ENCODE results near the gene BACH1.

The BACH1 gene

DNA sequence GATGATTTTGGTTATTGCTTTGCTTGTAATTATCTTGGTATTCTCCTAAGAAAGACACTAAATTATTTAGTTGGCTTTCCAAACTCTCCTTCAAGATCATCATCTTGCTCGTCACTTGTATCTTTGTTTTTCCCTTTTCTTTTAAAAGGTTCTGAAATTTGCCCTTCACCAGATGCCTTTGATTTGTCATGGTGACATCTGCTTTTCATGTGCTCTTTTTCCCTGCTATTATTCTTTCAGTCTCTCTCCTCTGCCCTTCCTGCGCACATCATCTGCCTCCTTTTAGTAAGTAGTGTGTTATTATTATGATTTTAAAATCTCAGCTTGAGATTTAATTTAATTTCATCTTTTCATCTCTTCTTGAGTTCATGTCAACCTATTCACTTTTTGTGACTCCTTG is 92.1 kb downstream of the BACH1 start:
- TF ChIP-seq RAD21 (IDR thresholded peaks at IDR 0.05; ENCODE audit: low read depth) (no peak), EP300 (IDR thresholded peaks at IDR 0.05; ENCODE audit: borderline replicate concordance) (no peak), TAF1 (IDR thresholded peaks at IDR 0.05; ENCODE audit: low read depth) (no peak), REST (IDR thresholded peaks at IDR 0.05; ENCODE audit: low read depth) (no peak), YY1 (IDR thresholded peaks at IDR 0.05; ENCODE audit: low read depth) (no peak), EGR1 (IDR thresholded peaks at IDR 0.05) (no peak), TEAD4 (IDR thresholded peaks at IDR 0.05) (no peak), CEBPB (IDR thresholded peaks at IDR 0.05) (no peak), NFIC (IDR thresholded peaks at IDR 0.05) (no peak), ZBTB7A (IDR thresholded peaks at IDR 0.05; ENCODE audit: low read depth) (no peak), TCF12 (IDR thresholded peaks at IDR 0.05; ENCODE audit: low read depth) (no peak), USF1 (IDR thresholded peaks at IDR 0.05) (no peak)
- TF ChIP-seq, protein P1, sequence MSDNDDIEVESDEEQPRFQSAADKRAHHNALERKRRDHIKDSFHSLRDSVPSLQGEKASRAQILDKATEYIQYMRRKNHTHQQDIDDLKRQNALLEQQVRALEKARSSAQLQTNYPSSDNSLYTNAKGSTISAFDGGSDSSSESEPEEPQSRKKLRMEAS (IDR thresholded peaks at IDR 0.05): no peak

- TF ChIP-seq RAD21 (IDR thresholded peaks at IDR 0.05; ENCODE audit: low read depth) (no peak), YY1 (IDR thresholded peaks at IDR 0.05; ENCODE audit: low read depth) (no peak), TAF1 (IDR thresholded peaks at IDR 0.05; ENCODE audit: low read depth) (no peak), CREB1 (IDR thresholded peaks at IDR 0.05; ENCODE audit: low read depth) (no peak), CEBPB (IDR thresholded peaks at IDR 0.05) (no peak), REST (IDR thresholded peaks at IDR 0.05; ENCODE audit: low read depth) (no peak), FOXM1 (IDR thresholded peaks at IDR 0.05; ENCODE audit: borderline replicate concordance, low read depth) (no peak), EGR1 (IDR thresholded peaks at IDR 0.05) (no peak), NFIC (IDR thresholded peaks at IDR 0.05) (no peak), EP300 (IDR thresholded peaks at IDR 0.05; ENCODE audit: borderline replicate concordance) (no peak), TEAD4 (IDR thresholded peaks at IDR 0.05) (no peak), USF1 (IDR thresholded peaks at IDR 0.05) (no peak)
- TF ChIP-seq, protein P1 (IDR thresholded peaks at IDR 0.05): no peak
Observed at GRCh38 chr21:29394051-29394450, 95.3 kb downstream of the BACH1 start.

All from Ishikawa (cell line).